Right lobe of liver (tissue), 4 donors: Measurements from ENCODE around the gene CRTAC1.

Experiments
- CTCF ChIP-seq, 4 donors: fragments of 200-600 bp in 3 of 4; fragments of 450-650 bp in 1 of 4; IDR thresholded peaks; one replicate each; pipeline versions ENCODE4 v1.5.1 to v1.8.0; 2016 to 2022; ENCODE audit warnings: antibody characterized with exemption in 4 of 4, mild to moderate bottlenecking in 2 of 4
- POLR2A ChIP-seq: fragments of 450-650 bp; IDR thresholded peaks from one replicate; pipeline ENCODE4 v1.6.1; 2017; ENCODE audit warnings: antibody characterized with exemption, mild to moderate bottlenecking
- donor health status: DM: no; HTN: no; CAD: no.
- donor health status: DM: no; HTN: no; CAD: no.
- donor health status: DM: no; HTN: yes; CAD: no.

GRCh38 chr10:97914837-97915211 lies 115.6 kb downstream of the CRTAC1 start:
- TF ChIP-seq CTCF (IDR thresholded peaks at IDR 0.05) = peak; percentile 90 to 97 (median 95)
- no peak for TF ChIP-seq POLR2A
